Measurements from ENCODE around the gene TEDC1. TPM values are rescaled to one million over a fixed set of nuclear protein-coding genes. Genes with fewer than 3 reads are reported as not detected.
A peak's percentile ranks its signal among the peaks of the same experiment; 100 is the strongest.

The TEDC1 gene
- polyA plus RNA-seq, 1 experiment, result 6.4 TPM

DNA sequence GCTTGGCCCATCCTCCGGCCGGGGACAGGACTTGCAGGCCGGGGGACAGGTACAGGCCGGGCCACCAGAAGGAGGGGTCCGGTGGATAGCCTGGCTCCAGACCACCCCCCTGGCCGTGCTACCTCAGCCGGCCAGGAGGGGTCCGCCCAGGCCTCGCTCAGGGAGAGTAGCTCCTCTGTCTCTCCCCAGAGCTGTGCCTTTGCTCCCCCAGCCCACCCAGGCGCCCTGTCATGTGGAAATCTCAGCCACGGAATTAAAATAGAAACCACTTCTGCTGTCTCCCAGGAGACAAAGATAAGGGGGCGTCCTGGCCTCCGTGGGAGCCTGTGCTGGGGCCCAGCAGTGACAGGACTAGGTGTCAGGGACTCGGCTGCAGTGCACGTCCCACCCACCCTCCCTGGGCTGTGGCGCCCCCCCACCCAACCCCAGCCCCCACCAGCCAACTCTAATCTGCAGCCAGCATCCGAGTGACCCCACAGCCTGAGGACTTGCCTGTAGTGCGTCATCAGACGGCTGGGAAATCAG lies 19.7 kb upstream of the TEDC1 start:
- Histone ChIP-seq H3K4me3 (ENCODE audit: low read depth, low read length) (no peak overlapping the region), H3K27me3 (ENCODE audit: control insufficient read depth, insufficient read depth, low read length) (no peaks in the 10 kb centered on the region), H3K36me3 (ENCODE audit: control insufficient read depth, insufficient read depth, low read length) (peaks cover 19% of the 10 kb centered on the region)
- DNase-seq (ENCODE audit: low read depth), result no peak
- ChIA-PET CTCF (interaction anchor here (2.3 to 4.0 kb wide), 3 partner anchors 10 to 23 kb away, joined by 9 to 31 read pairs (median 15); no protein-coding TSS in a partner anchor), POLR2A (interaction anchor here (0.6 kb wide), 1 partner anchor 379 kb away, joined by 3 read pairs; no protein-coding TSS in a partner anchor)
- TF ChIP-seq, protein P1, sequence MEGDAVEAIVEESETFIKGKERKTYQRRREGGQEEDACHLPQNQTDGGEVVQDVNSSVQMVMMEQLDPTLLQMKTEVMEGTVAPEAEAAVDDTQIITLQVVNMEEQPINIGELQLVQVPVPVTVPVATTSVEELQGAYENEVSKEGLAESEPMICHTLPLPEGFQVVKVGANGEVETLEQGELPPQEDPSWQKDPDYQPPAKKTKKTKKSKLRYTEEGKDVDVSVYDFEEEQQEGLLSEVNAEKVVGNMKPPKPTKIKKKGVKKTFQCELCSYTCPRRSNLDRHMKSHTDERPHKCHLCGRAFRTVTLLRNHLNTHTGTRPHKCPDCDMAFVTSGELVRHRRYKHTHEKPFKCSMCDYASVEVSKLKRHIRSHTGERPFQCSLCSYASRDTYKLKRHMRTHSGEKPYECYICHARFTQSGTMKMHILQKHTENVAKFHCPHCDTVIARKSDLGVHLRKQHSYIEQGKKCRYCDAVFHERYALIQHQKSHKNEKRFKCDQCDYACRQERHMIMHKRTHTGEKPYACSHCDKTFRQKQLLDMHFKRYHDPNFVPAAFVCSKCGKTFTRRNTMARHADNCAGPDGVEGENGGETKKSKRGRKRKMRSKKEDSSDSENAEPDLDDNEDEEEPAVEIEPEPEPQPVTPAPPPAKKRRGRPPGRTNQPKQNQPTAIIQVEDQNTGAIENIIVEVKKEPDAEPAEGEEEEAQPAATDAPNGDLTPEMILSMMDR (IDR thresholded peaks at IDR 0.05; ENCODE audit: insufficient read depth, low read depth, low read length), result 0 out of 2 replicates have a peak, but pooled peaks have one; percentile 17

DNA sequence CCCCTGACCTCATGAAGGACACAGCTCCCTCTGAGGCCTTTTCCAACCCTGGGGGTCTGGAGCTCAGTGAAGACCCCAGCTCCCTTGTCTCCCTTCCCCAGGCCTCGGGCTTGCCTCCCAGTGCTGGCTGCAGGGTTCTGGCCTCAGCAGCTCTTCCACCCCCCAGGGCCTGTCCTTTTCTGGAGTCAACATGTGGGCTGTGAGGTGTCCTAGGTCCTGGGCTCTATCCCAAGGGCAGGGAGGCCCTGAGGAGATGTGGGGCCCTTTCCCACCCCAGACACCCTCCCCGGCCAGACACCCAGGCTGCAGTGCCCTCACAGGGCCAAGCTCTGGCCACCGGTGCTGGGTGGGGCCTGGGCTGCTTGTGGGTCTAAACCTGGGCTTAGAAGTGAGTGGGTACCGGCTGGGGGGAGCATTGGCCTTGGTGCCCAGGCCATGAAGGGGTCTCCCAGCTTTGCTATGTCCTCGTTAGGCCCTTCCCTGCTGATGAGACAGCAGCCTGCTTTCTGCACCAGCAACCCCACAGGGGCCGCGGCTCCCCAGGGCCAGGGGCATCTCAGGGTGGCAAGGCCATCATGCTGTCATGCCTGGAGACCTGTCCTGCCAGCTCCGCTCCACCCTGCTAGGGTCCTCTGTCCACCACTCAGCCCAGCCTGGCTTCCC lies 19.1 kb upstream of the TEDC1 start:
- ChIA-PET POLR2A (interaction anchor here (0.6 kb wide), 1 partner anchor 380 kb away, joined by 3 read pairs; no protein-coding TSS in a partner anchor), CTCF (interaction anchor here (4.0 kb wide), 2 partner anchors 10 to 18 kb away, joined by 15 to 31 read pairs; no protein-coding TSS in a partner anchor)
- TF ChIP-seq, protein P1 (IDR thresholded peaks at IDR 0.05; ENCODE audit: insufficient read depth, low read depth, low read length), result no peak
- Histone ChIP-seq H3K4me3 (ENCODE audit: low read depth, low read length) (no peak overlapping the region), H3K27me3 (ENCODE audit: control insufficient read depth, insufficient read depth, low read length) (no peaks in the 10 kb centered on the region), H3K36me3 (ENCODE audit: control insufficient read depth, insufficient read depth, low read length) (peaks cover 19% of the 10 kb centered on the region)
- DNase-seq (ENCODE audit: low read depth), result no peak

DNA sequence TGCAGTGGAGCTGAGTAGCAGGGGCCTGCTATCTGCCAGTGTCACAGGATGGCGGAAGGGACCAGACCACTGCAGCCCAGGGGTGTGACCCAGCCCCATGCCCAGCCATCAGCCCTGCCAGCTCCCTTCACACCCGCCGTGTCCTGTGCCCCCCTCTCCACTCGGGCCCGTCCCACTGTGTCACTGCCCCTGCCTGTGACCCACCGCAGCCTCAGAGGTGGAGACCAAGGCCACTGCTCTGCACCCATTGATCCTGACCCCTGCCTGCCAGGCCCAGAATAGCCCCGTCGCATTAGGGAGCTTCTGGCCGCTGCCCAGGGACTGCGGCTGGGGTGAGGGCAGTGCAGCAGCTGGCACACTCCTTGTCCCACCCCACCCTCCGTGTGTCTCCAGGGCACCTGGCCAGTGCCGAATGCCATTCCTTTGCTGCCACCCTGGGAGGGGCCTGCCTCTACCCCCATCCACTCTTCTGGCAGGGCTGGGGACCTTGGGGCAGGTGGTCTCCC lies 18.5 kb upstream of the TEDC1 start:
- peaks cover 16% of the 10 kb centered on the region for H3K36me3 ChIP-seq (ENCODE audit: control insufficient read depth, insufficient read depth, low read length)
- ChIA-PET CTCF (interaction anchor here (4.0 kb wide), 2 partner anchors 9 to 17 kb away, joined by 15 to 31 read pairs; no protein-coding TSS in a partner anchor), POLR2A (no interaction called here)
- TF ChIP-seq, protein P1 (IDR thresholded peaks at IDR 0.05; ENCODE audit: insufficient read depth, low read depth, low read length), result no peak
- H3K27me3 ChIP-seq (ENCODE audit: control insufficient read depth, insufficient read depth, low read length), result no peaks in the 10 kb centered on the region
- H3K4me3 ChIP-seq (ENCODE audit: low read depth, low read length), result no peak overlapping the region
- DNase-seq (ENCODE audit: low read depth), result no peak

DNA sequence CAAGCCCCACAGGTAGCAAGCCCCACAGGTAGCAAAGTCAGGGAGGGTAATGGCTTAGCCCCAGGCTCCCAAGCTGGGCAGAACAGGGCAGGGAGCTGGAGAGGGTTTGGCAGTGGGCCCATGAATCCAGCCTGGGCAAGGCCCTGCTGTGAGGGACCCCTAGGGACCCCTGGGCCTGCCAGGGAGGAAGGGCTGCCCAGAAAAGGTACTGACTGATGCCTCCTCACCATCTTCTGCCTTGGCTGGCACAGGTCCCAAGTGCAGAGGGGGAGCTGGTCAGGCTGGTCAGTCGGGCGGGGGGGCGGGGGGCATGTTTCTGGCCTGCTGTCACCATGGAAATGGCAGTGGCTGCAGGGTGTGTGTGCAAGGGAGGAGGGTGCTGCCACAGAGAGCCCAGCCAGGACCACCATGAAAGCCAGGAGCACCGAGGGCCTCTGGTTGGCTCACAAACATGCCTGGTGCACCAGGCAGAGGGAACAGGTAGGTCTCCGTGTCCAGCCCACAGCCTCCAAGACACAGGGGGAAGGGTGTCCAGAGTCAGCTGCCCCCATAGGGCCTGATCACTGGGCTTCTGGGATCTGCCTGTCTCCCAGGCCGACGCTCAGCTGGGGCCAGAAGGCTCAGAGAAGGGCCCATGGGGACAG lies 17.9 kb upstream of the TEDC1 start:
- CTCF ChIA-PET, result interaction anchor here (4.0 kb wide), 2 partner anchors 9 to 17 kb away, joined by 15 to 31 read pairs; no protein-coding TSS in a partner anchor
- TF ChIP-seq, protein P1 (IDR thresholded peaks at IDR 0.05; ENCODE audit: insufficient read depth, low read depth, low read length), result no peak
- POLR2A ChIA-PET, result no interaction called here
- Histone ChIP-seq H3K27me3 (ENCODE audit: control insufficient read depth, insufficient read depth, low read length) (no peaks in the 10 kb centered on the region), H3K36me3 (ENCODE audit: control insufficient read depth, insufficient read depth, low read length) (peaks cover 14% of the 10 kb centered on the region), H3K4me3 (ENCODE audit: low read depth, low read length) (no peak overlapping the region)
- DNase-seq (ENCODE audit: low read depth), result no peak

Measured in BJ (cell line).